Measurements from ENCODE around the gene NXF1.

DNA sequence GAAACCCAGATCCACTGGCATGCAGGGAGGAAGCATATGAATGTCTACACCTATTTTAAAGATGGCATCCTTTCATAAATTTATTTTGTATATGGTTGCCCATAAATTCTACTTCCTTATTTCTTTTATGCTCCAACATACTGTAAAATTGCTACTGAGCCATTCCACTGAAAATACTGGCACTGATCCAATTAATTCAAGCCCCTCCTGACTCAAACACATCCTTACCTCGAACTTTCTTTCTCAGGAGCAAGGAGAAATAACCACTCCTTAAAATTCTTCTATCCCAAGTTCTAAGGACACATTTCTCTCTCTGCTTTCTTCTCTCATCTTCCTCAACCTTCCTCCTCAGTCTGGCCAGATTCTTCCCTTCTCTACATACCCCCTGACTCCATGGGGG is 5.5 kb upstream of the NXF1 start:
- TF ChIP-seq, protein P1, sequence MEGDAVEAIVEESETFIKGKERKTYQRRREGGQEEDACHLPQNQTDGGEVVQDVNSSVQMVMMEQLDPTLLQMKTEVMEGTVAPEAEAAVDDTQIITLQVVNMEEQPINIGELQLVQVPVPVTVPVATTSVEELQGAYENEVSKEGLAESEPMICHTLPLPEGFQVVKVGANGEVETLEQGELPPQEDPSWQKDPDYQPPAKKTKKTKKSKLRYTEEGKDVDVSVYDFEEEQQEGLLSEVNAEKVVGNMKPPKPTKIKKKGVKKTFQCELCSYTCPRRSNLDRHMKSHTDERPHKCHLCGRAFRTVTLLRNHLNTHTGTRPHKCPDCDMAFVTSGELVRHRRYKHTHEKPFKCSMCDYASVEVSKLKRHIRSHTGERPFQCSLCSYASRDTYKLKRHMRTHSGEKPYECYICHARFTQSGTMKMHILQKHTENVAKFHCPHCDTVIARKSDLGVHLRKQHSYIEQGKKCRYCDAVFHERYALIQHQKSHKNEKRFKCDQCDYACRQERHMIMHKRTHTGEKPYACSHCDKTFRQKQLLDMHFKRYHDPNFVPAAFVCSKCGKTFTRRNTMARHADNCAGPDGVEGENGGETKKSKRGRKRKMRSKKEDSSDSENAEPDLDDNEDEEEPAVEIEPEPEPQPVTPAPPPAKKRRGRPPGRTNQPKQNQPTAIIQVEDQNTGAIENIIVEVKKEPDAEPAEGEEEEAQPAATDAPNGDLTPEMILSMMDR (IDR thresholded peaks at IDR 0.05): no peak
- no peak for TF ChIP-seq POLR2A (IDR thresholded peaks at IDR 0.05)
